ENCODE data around the gene STEAP2. TPM values are rescaled to one million over a fixed set of nuclear protein-coding genes. Genes with fewer than 3 reads are reported as not detected.

Gene STEAP2
- total RNA-seq, 2 donors from 2014 or later, result 4.0 to 11.0 TPM

DNA sequence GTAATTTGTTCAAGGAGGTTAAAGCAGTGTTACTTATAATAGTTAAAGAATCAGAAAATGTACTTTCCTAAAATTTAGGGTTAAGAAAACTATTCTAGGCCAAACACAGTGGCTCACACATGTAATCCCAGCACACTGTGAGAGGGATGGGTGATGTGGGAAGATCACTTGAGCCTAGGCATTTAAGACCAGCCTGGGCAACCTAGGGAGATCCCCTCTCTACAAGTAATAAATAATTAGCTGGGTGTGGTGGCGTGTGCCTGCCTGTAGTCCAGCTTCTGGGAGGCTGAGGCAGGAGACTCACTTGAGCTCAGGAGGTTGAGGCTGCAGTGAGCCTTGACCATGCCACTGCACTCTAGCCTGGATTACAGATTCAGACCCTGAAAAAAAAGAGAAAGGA, 3.6 kb upstream of the STEAP2 start:
- Histone ChIP-seq H3K27ac (ENCODE audit: low read depth, low read length) (no peak overlapping the region), H3K4me1 (ENCODE audit: control insufficient read depth, insufficient read depth, low read length) (no peaks in the 10 kb centered on the region), H3K36me3 (ENCODE audit: control insufficient read depth, insufficient read depth, low read length) (no peaks in the 10 kb centered on the region), H3K9ac (ENCODE audit: extremely low read depth, low read length, poor library complexity, severe bottlenecking) (no peak overlapping the region), H3K4me3 (ENCODE audit: low read length) (no peak overlapping the region), H3K9me3 (ENCODE audit: control insufficient read depth, low read length) (no peaks in the 10 kb centered on the region), H3K27me3 (ENCODE audit: control insufficient read depth, insufficient read depth, low read length, poor library complexity, severe bottlenecking) (peaks cover 19% of the 10 kb centered on the region)
- no peak overlapping the region for H3K4me3 Mint-ChIP-seq
- 86% methylated on average over 1 of the region's 1 CpG; no CpG with 5 or more reads in 1 of the 2 experiments for WGBS, 2 experiments (ENCODE audit: insufficient coverage in 1 of 2, insufficient read length in 1 of 2)
- H3K9me3 Mint-ChIP-seq, result peaks cover 3% of the 10 kb centered on the region
- no peak for DNase-seq
- peaks cover 21% of the 10 kb centered on the region for H3K27me3 Mint-ChIP-seq (ENCODE audit: insufficient read depth)
- peaks cover 13% of the 10 kb centered on the region for H3K4me1 Mint-ChIP-seq
- TF ChIP-seq, protein P1, sequence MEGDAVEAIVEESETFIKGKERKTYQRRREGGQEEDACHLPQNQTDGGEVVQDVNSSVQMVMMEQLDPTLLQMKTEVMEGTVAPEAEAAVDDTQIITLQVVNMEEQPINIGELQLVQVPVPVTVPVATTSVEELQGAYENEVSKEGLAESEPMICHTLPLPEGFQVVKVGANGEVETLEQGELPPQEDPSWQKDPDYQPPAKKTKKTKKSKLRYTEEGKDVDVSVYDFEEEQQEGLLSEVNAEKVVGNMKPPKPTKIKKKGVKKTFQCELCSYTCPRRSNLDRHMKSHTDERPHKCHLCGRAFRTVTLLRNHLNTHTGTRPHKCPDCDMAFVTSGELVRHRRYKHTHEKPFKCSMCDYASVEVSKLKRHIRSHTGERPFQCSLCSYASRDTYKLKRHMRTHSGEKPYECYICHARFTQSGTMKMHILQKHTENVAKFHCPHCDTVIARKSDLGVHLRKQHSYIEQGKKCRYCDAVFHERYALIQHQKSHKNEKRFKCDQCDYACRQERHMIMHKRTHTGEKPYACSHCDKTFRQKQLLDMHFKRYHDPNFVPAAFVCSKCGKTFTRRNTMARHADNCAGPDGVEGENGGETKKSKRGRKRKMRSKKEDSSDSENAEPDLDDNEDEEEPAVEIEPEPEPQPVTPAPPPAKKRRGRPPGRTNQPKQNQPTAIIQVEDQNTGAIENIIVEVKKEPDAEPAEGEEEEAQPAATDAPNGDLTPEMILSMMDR (conservative IDR thresholded peaks at IDR 0.05), result no peak
- H3K36me3 Mint-ChIP-seq (ENCODE audit: low read depth), result no peaks in the 10 kb centered on the region
- no peak overlapping the region for H3K27ac Mint-ChIP-seq

DNA sequence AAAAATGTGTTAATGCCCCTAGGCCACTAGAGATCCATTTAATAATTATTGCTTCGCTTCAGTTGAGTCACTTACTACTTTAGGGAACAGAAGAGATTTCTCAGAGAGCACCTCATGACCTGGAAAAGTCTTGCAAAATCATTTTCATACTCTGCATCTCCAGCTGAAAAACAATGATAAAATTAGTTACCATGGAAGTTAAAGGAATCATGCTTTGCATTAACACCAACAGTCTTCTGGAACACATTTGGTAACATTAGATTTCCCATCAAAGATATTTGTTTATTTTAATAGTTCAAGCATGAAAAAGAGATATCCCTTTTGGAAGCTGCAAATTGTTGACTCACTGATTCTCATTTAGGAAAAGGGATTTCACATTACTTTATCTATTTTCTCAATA, 1.8 kb upstream of the STEAP2 start:
- WGBS, 2 experiments (ENCODE audit: insufficient coverage in 1 of 2, insufficient read length in 1 of 2), result 71 to 100% methylated on average over 1 of the region's 1 CpG
- H3K4me3 Mint-ChIP-seq, result no peak overlapping the region
- H3K9me3 Mint-ChIP-seq, result no peaks in the 10 kb centered on the region
- H3K27me3 Mint-ChIP-seq (ENCODE audit: insufficient read depth), result peaks cover 21% of the 10 kb centered on the region
- no peak overlapping the region for H3K27ac ChIP-seq (ENCODE audit: low read depth, low read length)
- no peaks in the 10 kb centered on the region for H3K36me3 ChIP-seq (ENCODE audit: control insufficient read depth, insufficient read depth, low read length)
- H3K9me3 ChIP-seq (ENCODE audit: control insufficient read depth, low read length), result no peaks in the 10 kb centered on the region
- H3K27ac Mint-ChIP-seq, result no peak overlapping the region
- H3K4me1 ChIP-seq (ENCODE audit: control insufficient read depth, insufficient read depth, low read length), result no peaks in the 10 kb centered on the region
- peaks cover 19% of the 10 kb centered on the region for H3K27me3 ChIP-seq (ENCODE audit: control insufficient read depth, insufficient read depth, low read length, poor library complexity, severe bottlenecking)
- H3K4me3 ChIP-seq (ENCODE audit: low read length), result no peak overlapping the region
- no peak overlapping the region for H3K9ac ChIP-seq (ENCODE audit: extremely low read depth, low read length, poor library complexity, severe bottlenecking)
- H3K4me1 Mint-ChIP-seq, result peaks cover 13% of the 10 kb centered on the region
- TF ChIP-seq, protein P1 (conservative IDR thresholded peaks at IDR 0.05), result no peak
- no peak for DNase-seq
- no peaks in the 10 kb centered on the region for H3K36me3 Mint-ChIP-seq (ENCODE audit: low read depth)

DNA sequence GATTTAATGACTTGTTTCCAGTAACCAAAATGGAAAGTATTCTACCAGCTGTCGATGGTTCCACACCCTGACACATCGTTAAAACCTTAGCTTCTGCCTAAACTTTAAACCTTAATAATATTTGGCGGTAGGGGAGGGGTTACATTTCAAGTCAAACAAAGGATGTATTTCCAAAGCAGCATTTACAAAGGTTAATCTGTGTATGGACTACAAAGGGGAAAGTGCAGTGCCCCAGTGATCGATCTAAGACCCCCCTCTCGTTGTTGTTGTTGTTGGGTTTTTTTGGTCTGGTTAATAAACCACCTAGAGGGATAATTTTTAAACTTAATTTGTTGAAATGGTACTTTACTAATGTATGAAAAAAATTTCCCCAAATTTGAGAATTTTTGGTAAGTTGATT, 1.1 kb upstream of the STEAP2 start:
- H3K4me1 ChIP-seq (ENCODE audit: control insufficient read depth, insufficient read depth, low read length), result no peaks in the 10 kb centered on the region
- DNase-seq, result no peak
- Mint-ChIP-seq H3K4me3 (no peak overlapping the region), H3K9me3 (no peaks in the 10 kb centered on the region), H3K27me3 (ENCODE audit: insufficient read depth) (peaks cover 21% of the 10 kb centered on the region), H3K4me1 (peaks cover 13% of the 10 kb centered on the region), H3K36me3 (ENCODE audit: low read depth) (no peaks in the 10 kb centered on the region), H3K27ac (no peak overlapping the region)
- H3K4me3 ChIP-seq (ENCODE audit: low read length), result no peak overlapping the region
- no peak overlapping the region for H3K27ac ChIP-seq (ENCODE audit: low read depth, low read length)
- H3K9me3 ChIP-seq (ENCODE audit: control insufficient read depth, low read length), result no peaks in the 10 kb centered on the region
- H3K9ac ChIP-seq (ENCODE audit: extremely low read depth, low read length, poor library complexity, severe bottlenecking), result no peak overlapping the region
- H3K27me3 ChIP-seq (ENCODE audit: control insufficient read depth, insufficient read depth, low read length, poor library complexity, severe bottlenecking), result peaks cover 19% of the 10 kb centered on the region
- TF ChIP-seq, protein P1 (conservative IDR thresholded peaks at IDR 0.05), result no peak
- 40 to 73% methylated on average over 1 to 5 of the region's 5 CpGs for WGBS, 2 experiments (ENCODE audit: insufficient coverage in 1 of 2, insufficient read length in 1 of 2)
- H3K36me3 ChIP-seq (ENCODE audit: control insufficient read depth, insufficient read depth, low read length), result no peaks in the 10 kb centered on the region
